Mononuclear cell (primary cell): ENCODE data around the gene DENND1B. TPM values are rescaled to one million over a fixed set of nuclear protein-coding genes. Genes with fewer than 3 reads are reported as not detected.

Source experiments
- H3K27me3 ChIP-seq: 2 replicates; pipeline ENCODE4 v1.6.0; 2011; ENCODE audit warnings: low read length, control low read depth; ENCODE audit not compliant: insufficient read depth
- H3K4me1 ChIP-seq: 2 replicates; pipeline ENCODE4 v1.5.1; 2011; ENCODE audit warnings: mild to moderate bottlenecking, low read length, control low read depth; ENCODE audit not compliant: insufficient read depth
- H3K4me3 ChIP-seq: 2 replicates; pipeline ENCODE4 v1.5.1; 2011; ENCODE audit warnings: mild to moderate bottlenecking, low read length, moderate library complexity
- H3K9me3 ChIP-seq: 2 replicates; pipeline ENCODE4 v1.5.1; 2011; ENCODE audit warnings: low read depth, mild to moderate bottlenecking, control low read depth, low read length
- total RNA-seq: library from RNA; depleted of rRNA; stranded (reverse); fragments of >200 nt; gene quantifications from one replicate; pipeline ENCODE4 v1.2.3, GENCODE V29; 2012

The DENND1B gene
- total RNA-seq, 1 donor = 54.8 TPM

DNA sequence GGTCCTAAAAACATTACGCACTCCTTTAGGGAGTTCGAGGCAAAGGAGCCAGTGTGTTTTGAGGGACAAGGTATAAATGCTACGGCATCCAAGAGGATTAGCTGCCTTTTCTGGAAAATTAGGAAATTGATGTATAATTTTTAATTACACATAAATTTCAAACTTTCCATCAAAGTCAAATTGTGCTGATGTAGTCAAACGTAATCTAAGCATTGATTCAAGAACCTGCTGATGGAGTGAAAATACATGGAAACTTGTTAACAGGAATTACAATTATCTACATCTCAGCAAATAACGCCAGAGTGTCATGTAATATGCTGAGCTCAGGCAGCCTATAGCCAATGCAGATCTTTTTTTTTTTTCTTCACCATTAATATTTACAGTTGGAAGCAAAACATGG, 312.7 kb downstream of the DENND1B start:
- H3K4me3 ChIP-seq = no peak overlapping the region
- peaks cover 5% of the 10 kb centered on the region for H3K4me1 ChIP-seq
- H3K9me3 ChIP-seq = no peaks in the 10 kb centered on the region
- H3K27me3 ChIP-seq = no peaks in the 10 kb centered on the region

Other genes starting within 250 kb of the DENND1B start
- gene C1orf53, start 127.2 kb upstream of the DENND1B start, total RNA-seq = not detected
- gene LHX9, start 141.9 kb upstream of the DENND1B start, total RNA-seq = not detected